Psoas muscle (tissue), 8 donors: ENCODE results near the gene RNF224. TPM values are rescaled to one million over a fixed set of nuclear protein-coding genes. Genes with fewer than 3 reads are reported as not detected.

Experiments used
- ATAC-seq, 4 donors: fragments of 200-7000 bp; cut with Tn5 transposase; one replicate each; pipeline ENCODE4 v1.9.1; 2020; ENCODE audit warnings: moderate library complexity in 3 of 4, mild to moderate bottlenecking in 2 of 4
- DNase-seq, 2 donors: peaks; one replicate each; pipeline ENCODE4 v3.0.0-alpha.2; 2020
- H3K27ac ChIP-seq: fragments of 200-600 bp; one replicate; pipeline ENCODE4 v1.8.0; 2022
- H3K27me3 ChIP-seq, 3 donors: fragments of 200-600 bp in 1 of 3; one replicate each; pipeline versions ENCODE4 v1.6.1 to v1.8.0; 2013 to 2022; ENCODE audit warnings: low read length in 2 of 3, mild to moderate bottlenecking in 2 of 3, moderate library complexity in 1 of 3; ENCODE audit not compliant: insufficient read depth in 3 of 3
- H3K36me3 ChIP-seq, 2 donors: fragments of 200-600 bp in 1 of 2; one replicate each; pipeline versions ENCODE4 v1.6.1 to v1.8.0; 2013 to 2022; ENCODE audit warnings: low read depth in 1 of 2, mild to moderate bottlenecking in 1 of 2, moderate library complexity in 1 of 2; ENCODE audit not compliant: insufficient read depth in 1 of 2
- H3K4me1 ChIP-seq: fragments of 200-600 bp; one replicate; pipeline ENCODE4 v1.8.0; 2022
- H3K4me3 ChIP-seq: fragments of 200-600 bp; one replicate; pipeline ENCODE4 v1.8.0; 2022; ENCODE audit warnings: mild to moderate bottlenecking
- H3K9me3 ChIP-seq: fragments of 200-600 bp; one replicate; pipeline ENCODE4 v1.8.0; 2022
- WGBS, 3 donors: extraction: QIAGEN DNeasy Blood & Tissue Kit; methylation state at CpG; one replicate each; pipeline versions ENCODE4 v1.1.6 to v1.1.7; 2013; 5-methylcytosine and 5-hydroxymethylcytosine counted together
- intact Hi-C, 2 donors: fragments of 100-400 bp; cut with DNase I; formaldehyde crosslinking; loops; one replicate each; pipeline versions ENCODE4 v1.11.0 to v1.14.2; 2022
- polyA plus RNA-seq, 3 donors: library from polyadenylated mRNA; stranded (reverse); fragments of 200-250 nt; gene quantifications; one replicate each; pipeline ENCODE4 v1.2.3, GENCODE V29; 2013
- total RNA-seq, 4 donors: library from RNA; stranded (reverse); fragmentation: NEBNext Ultra II Directional in 2 of 4; extraction: Animal tissue kit (Norgen Biotek cat#: 25700) in 2 of 4; gene quantifications; one replicate each; pipeline versions ENCODE4 v1.2.1 to v1.2.4, GENCODE V29; 2021 to 2023
- TF ChIP-seq, protein P1 (sequence below): fragments of 200-600 bp; IDR thresholded peaks from one replicate; pipeline ENCODE4 v1.8.0; 2022; ENCODE audit warnings: antibody characterized with exemption
- donor health status: healthy with polysubstance abuse.
- donor health status: DM: no; HTN: no; CAD: no; lungs with moderate emphysema.
- donor health status: Bipolar disorder and iron deficiency.
- donor health status: healthy.
- donor health status: DM: yes; HTN: yes; CAD: no.
- donor health status: DM: no; HTN: no; CAD: no.
- donor health status: DM: no; HTN: no; CAD: no.
- donor health status: DM: yes; HTN: yes; CAD: no.

The RNF224 gene
- total and polyA plus RNA-seq, 7 donors = 0.01 TPM; not detected in 6

DNA sequence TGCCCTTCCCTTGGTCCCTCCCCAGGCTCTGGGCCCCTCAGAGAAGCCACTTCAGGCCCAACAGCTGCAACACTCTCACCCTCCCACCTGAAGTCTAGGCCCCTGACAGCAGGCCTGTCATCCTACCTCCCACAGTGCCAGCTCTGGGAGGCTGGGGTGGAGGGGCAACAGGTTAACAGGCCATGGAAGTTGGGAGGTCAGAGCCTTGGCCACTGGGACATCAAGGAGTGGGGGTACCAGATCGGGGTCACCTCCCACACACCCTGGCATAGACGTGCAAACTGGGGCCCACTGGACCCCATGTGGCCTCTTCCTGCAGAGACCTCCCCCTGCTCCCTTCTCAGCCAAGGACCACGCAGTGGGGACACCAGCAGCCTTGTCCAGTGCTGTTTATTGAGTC is 36.1 kb upstream of the RNF224 start:
- H3K27ac ChIP-seq = no peak overlapping the region
- TF ChIP-seq, protein P1, sequence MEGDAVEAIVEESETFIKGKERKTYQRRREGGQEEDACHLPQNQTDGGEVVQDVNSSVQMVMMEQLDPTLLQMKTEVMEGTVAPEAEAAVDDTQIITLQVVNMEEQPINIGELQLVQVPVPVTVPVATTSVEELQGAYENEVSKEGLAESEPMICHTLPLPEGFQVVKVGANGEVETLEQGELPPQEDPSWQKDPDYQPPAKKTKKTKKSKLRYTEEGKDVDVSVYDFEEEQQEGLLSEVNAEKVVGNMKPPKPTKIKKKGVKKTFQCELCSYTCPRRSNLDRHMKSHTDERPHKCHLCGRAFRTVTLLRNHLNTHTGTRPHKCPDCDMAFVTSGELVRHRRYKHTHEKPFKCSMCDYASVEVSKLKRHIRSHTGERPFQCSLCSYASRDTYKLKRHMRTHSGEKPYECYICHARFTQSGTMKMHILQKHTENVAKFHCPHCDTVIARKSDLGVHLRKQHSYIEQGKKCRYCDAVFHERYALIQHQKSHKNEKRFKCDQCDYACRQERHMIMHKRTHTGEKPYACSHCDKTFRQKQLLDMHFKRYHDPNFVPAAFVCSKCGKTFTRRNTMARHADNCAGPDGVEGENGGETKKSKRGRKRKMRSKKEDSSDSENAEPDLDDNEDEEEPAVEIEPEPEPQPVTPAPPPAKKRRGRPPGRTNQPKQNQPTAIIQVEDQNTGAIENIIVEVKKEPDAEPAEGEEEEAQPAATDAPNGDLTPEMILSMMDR = no peak

DNA sequence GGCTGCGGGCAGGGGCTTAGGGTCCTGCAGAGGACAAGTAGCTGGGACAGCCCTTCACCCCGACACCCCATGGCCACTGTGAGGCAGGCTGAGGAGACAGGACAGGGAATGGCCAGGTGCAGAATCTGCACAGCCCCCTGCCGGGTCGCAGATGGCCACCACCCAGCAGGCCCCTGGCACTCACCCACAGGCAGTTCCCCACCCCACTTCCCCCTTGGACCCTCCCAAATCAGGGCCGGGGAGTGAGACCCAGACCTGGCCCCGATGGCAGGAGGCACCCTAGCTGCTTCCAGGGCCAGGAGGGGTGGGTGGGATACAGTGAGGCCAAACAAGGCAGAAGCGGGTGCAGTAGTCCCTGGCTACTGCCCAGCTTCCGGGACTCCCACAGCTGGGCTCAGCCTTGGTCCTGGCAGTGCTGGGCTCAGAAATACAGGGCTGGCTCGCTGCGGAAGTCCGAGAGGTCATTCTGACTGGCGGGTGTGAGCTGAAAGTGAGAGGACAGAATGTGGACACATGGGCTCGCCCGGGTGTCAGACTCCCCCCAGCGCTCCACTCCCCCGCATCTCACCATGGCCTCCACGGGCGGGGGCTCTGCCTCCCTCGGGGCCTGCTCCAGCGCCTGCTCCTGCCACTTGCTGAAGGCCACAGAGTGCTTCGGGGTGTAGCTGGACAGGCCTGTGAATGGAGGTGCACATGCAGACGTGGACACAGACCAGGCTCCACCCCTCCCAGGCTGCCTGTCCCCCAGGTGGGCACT is 35.4 kb upstream of the RNF224 start:
- Histone ChIP-seq H3K27ac (no peak overlapping the region), H3K9me3 (no peaks in the 10 kb centered on the region), H3K27me3 (no peaks in the 10 kb centered on the region), H3K36me3 (peaks cover 3 to 35% of the 10 kb centered on the region in 2 donors), H3K4me3 (no peak overlapping the region), H3K4me1 (peaks cover 41% of the 10 kb centered on the region)
- intact Hi-C loops = no loop called here
- TF ChIP-seq, protein P1 = no peak
- 76 to 81% (median 79%) methylated on average over 21 to 22 of the region's 22 CpGs for WGBS, 3 donors
- ATAC-seq (no peak), DNase-seq (no peak)

More for the DNA sequence above, 36.1 kb upstream of the RNF224 start:
- intact Hi-C loops = no loop called here
- DNase-seq (no peak), ATAC-seq (no peak)
- Histone ChIP-seq H3K4me3 (no peak overlapping the region), H3K36me3 (peaks cover 3 to 36% of the 10 kb centered on the region in 2 donors), H3K4me1 (peaks cover 47% of the 10 kb centered on the region), H3K27me3 (no peaks in the 10 kb centered on the region), H3K9me3 (no peaks in the 10 kb centered on the region)
- 69 to 83% (median 71%) methylated on average over 3 of the region's 3 CpGs for WGBS, 3 donors

GRCh38 chr9:137192448-137192780 is 34.9 kb upstream of the RNF224 start:
- 82 to 84% (median 83%) methylated on average over 10 of the region's 10 CpGs for WGBS, 3 donors
- no peaks in the 10 kb centered on the region for H3K27me3 ChIP-seq
- TF ChIP-seq, protein P1 = no peak
- H3K4me3 ChIP-seq = no peak overlapping the region
- intact Hi-C loops = no loop called here
- no peaks in the 10 kb centered on the region for H3K9me3 ChIP-seq
- DNase-seq = no peak
- peaks cover 3 to 29% of the 10 kb centered on the region in 2 donors for H3K36me3 ChIP-seq
- H3K27ac ChIP-seq = no peak overlapping the region
- no peak for ATAC-seq
- H3K4me1 ChIP-seq = peaks cover 35% of the 10 kb centered on the region

GRCh38 chr9:137192859-137193258 is 34.4 kb upstream of the RNF224 start:
- 75 to 94% (median 93%) methylated on average over 2 of the region's 2 CpGs for WGBS, 3 donors

More at GRCh38 chr9:137192859-137193258, 34.4 kb upstream of the RNF224 start:
- H3K9me3 ChIP-seq = no peaks in the 10 kb centered on the region
- peaks cover 3 to 29% of the 10 kb centered on the region in 2 donors for H3K36me3 ChIP-seq
- peaks cover 34% of the 10 kb centered on the region for H3K4me1 ChIP-seq
- H3K27me3 ChIP-seq = no peaks in the 10 kb centered on the region
- TF ChIP-seq, protein P1 = no peak
- intact Hi-C loops = no loop called here
- DNase-seq (no peak), ATAC-seq (no peak)
- H3K4me3 ChIP-seq = no peak overlapping the region
- H3K27ac ChIP-seq = no peak overlapping the region
